ENCODE data around the gene SCPEP1. TPM values are rescaled to one million over a fixed set of nuclear protein-coding genes. Genes with fewer than 3 reads are reported as not detected.
A peak's percentile ranks its signal among the peaks of the same experiment; 100 is the strongest.

The SCPEP1 gene
- total and polyA plus RNA-seq, 2 of the 13 experiments (the other 11 are each of a cell fraction or from before 2014, with no cell fraction given), result 24.3 to 27.3 TPM

DNA sequence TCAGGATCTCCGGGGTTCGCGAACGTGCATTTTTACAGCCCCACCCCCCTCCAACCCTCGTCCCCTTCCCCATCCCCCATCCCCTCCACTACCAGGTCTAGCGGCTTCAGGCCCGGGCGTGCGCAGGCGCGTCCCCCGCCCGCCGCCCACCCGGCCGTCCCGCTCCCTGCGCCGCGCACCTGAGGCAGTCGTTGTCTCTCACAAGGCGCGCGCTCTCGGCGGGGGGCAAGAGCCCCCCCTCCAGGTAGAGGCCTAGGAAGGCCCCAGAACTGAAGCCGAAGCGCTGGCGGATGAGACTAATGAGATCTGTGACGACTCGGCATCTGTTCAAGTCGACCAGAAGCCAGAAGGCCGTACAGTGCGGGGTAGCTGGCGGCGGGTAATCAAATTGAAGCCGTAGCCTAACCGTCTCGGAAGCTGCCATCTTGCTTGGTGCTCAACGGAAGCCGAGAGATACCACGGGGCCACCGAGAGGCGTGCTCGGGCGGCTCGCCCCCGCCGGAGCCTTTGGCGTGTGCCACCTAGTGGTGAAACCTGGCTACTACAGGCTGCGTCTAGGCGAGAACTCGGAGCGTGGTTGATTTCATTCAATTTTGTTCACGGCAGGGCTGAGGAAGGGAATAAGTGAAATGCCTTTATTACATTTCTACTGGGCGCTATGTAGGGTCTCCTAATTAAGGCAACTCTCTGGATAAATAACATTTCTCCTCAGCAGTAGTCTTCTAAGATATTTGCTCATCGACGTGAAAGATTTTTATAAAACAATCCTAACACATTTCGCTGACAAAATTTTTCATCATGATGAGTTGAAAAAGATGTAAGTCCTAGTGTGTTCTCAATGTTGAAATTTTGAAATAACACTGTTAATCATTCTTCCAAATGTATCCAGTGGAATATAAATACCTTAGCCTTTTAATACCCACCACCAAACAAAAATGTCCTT, 17.1 kb upstream of the SCPEP1 start, which contains the start of gene COIL (continued):
- TF ChIP-seq STAT6 (CRISPR knock-in tag; IDR thresholded peaks at IDR 0.05; ENCODE audit: borderline replicate concordance) (peak; percentile 89; the same call in 1 of the 2 replicates), ZNF782 (CRISPR knock-in tag; IDR thresholded peaks at IDR 0.05; ENCODE audit: borderline replicate concordance) (peak; percentile 90), MTF1 (CRISPR knock-in tag; IDR thresholded peaks at IDR 0.05) (no peak), ZNF20 (CRISPR knock-in tag; IDR thresholded peaks at IDR 0.05) (0 out of 2 replicates have a peak, but pooled peaks have one; percentile 57), CEBPG (CRISPR knock-in tag; IDR thresholded peaks at IDR 0.05) (no peak), REL (CRISPR knock-in tag; conservative IDR thresholded peaks at IDR 0.05) (no peak), RARG (CRISPR knock-in tag; IDR thresholded peaks at IDR 0.05; ENCODE audit: low read depth) (no peak), KDM5A (IDR thresholded peaks at IDR 0.05; ENCODE audit: borderline replicate concordance, low read length) (peak; percentile 86), NFIC (IDR thresholded peaks at IDR 0.05; ENCODE audit: low read length) (no peak), CBX1 (IDR thresholded peaks at IDR 0.05; ENCODE audit: low read depth) (no peak), FOXK1 (CRISPR knock-in tag; IDR thresholded peaks at IDR 0.05; ENCODE audit: borderline replicate concordance, low read depth) (peak; percentile 49; the same call in 1 of the 2 replicates), SRSF9 (IDR thresholded peaks at IDR 0.05; ENCODE audit: borderline replicate concordance, insufficient read depth, low read depth, low read length, poor library complexity, severe bottlenecking) (no peak), ZNF563 (CRISPR knock-in tag; IDR thresholded peaks at IDR 0.05) (peak; percentile 58; the same call in 1 of the 2 replicates), ZNF768 (CRISPR knock-in tag; IDR thresholded peaks at IDR 0.05) (0 out of 2 replicates have a peak, but pooled peaks have one; percentile 52), NR2F6 (IDR thresholded peaks at IDR 0.05) (0 out of 2 replicates have a peak, but pooled peaks have one; percentile 13), NR2F6 (CRISPR knock-in tag; IDR thresholded peaks at IDR 0.05) (peak; percentile 72; the same call in 1 of the 2 replicates), SP1 (IDR thresholded peaks at IDR 0.05) (no peak), SP1 (CRISPR knock-in tag; IDR thresholded peaks at IDR 0.05) (peak; percentile 51; the same call in 1 of the 2 replicates), ZNF777 (CRISPR knock-in tag; IDR thresholded peaks at IDR 0.05) (peak; percentile 78), ZFP36L2 (CRISPR knock-in tag; IDR thresholded peaks at IDR 0.05) (0 out of 2 replicates have a peak, but pooled peaks have one; percentile 47), TP53 (CRISPR knock-in tag; conservative IDR thresholded peaks at IDR 0.05) (peak; percentile 88)
- TF ChIP-seq, protein P1, sequence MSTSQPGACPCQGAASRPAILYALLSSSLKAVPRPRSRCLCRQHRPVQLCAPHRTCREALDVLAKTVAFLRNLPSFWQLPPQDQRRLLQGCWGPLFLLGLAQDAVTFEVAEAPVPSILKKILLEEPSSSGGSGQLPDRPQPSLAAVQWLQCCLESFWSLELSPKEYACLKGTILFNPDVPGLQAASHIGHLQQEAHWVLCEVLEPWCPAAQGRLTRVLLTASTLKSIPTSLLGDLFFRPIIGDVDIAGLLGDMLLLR (CRISPR knock-in tag; IDR thresholded peaks at IDR 0.05), result peak; percentile 52; the same call in 1 of the 2 replicates
- TF ChIP-seq, protein P2, sequence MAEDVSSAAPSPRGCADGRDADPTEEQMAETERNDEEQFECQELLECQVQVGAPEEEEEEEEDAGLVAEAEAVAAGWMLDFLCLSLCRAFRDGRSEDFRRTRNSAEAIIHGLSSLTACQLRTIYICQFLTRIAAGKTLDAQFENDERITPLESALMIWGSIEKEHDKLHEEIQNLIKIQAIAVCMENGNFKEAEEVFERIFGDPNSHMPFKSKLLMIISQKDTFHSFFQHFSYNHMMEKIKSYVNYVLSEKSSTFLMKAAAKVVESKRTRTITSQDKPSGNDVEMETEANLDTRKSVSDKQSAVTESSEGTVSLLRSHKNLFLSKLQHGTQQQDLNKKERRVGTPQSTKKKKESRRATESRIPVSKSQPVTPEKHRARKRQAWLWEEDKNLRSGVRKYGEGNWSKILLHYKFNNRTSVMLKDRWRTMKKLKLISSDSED (CRISPR knock-in tag; IDR thresholded peaks at IDR 0.05), result no peak
- TF ChIP-seq, protein P3, sequence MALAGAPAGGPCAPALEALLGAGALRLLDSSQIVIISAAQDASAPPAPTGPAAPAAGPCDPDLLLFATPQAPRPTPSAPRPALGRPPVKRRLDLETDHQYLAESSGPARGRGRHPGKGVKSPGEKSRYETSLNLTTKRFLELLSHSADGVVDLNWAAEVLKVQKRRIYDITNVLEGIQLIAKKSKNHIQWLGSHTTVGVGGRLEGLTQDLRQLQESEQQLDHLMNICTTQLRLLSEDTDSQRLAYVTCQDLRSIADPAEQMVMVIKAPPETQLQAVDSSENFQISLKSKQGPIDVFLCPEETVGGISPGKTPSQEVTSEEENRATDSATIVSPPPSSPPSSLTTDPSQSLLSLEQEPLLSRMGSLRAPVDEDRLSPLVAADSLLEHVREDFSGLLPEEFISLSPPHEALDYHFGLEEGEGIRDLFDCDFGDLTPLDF (CRISPR knock-in tag; IDR thresholded peaks at IDR 0.05), result peak; percentile 85
